HG02763 (cell line): ENCODE data around the gene HELQ.
"Not testable (repeated sequence)": the region's sequence is repeated elsewhere in the genome, so short reads cannot be mapped to it uniquely, and the experiment has no call there.

ENCODE experiments used
- ATAC-seq: cut with Tn5 transposase; IDR thresholded peaks from one replicate; pipeline ENCODE4 v1.9.1; 2021; ENCODE audit warnings: mild to moderate bottlenecking, moderate library complexity; ENCODE audit not compliant: unreplicated experiment

HELQ gene

DNA sequence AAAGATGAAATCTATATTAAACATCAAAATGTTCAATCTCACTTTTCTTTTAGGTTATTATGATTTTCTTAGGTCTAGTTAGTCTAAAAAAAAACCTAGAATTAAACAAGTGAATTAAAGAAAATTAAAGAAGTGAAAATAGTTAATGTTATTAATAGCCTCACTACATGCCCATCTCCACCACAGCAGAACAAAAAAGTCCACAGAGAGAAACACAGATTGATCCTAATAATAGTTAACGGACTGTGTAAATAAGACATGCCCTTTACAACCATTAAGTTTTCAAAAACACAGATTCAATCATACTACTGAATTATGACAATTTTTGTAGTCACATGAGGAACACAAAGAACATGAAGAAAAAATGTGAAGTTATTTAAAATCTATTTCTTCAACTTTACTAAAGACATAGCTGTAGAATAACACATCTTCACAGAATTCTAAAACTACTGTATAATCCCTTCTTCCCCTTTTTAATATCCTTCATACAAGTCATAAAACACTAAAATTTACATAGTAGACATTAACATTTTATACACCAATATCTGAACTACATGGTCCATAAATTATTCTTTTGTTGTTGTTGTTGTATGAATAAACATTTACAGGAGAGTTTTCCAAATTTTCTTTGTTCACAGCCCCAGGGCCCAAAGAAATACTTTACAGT is 15.3 kb downstream of the HELQ start:
- no peak for ATAC-seq

DNA sequence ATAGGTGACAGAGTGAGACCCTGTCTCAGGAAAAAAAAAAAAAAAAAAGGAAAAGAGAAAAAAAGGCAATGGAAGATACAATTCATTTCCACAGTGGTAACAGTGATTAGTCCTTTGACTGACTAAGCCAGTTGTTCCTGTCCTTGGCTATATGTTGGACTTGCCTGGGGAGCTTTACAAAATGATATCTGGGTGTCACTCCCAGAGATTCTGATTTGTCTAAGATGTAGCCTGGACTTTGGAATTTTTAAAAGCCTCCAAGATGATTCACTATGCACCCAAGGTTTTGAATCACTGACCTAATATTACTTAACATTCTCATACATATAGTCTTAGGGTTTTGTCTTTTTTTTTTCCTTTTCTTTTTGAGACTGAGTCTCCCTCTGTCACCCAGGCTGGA is 16.9 kb downstream of the HELQ start:
- no peak for ATAC-seq

DNA sequence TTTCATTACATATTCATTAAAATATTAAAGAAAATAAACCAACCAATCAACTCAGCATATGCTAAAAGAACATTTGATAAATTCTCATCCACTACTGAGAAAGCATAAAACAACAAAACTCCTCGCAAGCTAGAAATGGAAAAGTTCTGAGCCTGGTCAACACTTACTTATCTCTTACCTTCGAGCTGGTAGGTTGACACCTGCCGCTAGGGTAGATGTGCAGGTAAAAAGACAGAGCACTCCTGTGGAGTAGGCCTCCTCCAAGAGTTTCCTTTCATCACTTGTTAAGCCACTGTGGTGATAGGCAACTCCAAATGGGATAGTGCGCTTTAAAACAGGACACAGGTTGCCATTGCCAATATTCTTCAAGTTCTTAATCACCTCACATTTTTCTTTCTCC is 18.9 kb downstream of the HELQ start:
- ATAC-seq = no peak

DNA sequence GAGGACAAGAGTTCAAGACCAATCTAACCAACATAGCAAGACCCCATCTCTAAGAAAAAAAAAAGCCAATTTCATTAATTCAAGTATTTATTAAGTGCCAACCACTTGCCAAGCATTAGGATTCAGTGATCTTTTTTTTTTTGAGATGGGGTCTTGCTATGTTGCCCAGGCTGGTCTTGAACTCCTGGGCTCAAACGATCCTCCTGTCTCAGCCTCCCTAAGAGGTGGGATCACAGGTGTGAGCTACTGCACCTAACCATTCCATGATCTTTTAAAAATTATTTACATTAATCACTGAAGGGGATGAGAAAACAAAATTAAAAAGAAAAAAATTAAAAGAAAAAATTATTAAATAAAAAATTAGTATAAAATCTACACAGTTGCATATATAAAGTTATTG is 24.4 kb downstream of the HELQ start:
- ATAC-seq = no peak

DNA sequence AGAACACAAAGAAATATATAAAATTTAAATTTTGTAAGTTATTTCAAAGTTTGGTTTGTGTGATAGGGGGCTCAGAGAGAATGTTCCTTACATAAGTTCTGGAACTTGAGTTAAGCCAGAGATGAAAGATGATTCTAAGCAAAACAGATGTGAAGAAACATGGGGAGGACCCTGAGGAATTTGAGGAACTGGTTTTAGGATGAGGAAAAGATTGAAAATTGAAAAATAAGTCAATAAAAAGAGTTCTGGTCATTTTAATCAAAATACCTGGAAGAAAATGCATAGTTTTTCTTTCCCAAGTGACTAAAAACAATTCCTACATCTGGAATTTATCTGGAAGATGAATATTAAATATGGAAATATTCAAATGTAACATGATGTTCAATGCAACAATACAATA is 37.4 kb downstream of the HELQ start:
- ATAC-seq = no peak

DNA sequence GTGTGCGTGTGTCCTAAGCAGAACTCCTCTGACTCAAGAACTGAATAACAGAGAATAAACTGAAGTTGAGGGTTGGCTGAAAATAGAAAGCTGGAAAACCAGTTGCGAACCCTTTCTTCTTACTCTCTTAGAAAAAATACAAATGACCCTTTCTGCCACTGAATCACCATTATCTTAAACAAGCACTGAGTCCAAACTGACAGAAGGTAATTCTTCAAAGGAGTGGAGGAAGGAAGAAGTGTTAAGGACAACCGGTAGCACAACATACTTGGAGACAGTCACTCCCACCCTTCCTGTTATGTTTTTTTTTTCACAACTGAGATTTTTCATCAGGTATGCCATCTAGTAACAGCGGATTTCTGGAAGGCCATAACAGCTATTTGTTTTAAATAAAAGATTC is 38.1 kb downstream of the HELQ start:
- no peak for ATAC-seq

DNA sequence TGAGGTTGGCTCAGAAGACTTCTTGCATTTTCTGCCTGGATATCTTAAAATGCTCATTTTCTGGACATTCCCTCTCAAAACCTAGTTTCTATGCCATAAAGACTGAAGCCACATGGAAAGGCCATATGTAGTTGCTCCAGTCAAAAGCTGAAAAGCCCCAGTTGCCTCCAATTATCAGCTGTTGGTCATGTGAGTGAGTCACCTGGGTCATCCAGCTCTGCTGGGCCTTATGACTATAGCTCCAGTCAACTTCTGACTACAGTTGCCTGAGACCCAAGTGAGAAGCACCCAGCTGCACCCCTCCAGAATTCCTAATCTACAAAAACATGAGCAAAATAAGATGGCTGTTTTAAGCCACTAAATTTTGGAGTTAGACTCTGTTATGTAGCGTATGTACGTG is 41.9 kb downstream of the HELQ start:
- no peak for ATAC-seq

DNA sequence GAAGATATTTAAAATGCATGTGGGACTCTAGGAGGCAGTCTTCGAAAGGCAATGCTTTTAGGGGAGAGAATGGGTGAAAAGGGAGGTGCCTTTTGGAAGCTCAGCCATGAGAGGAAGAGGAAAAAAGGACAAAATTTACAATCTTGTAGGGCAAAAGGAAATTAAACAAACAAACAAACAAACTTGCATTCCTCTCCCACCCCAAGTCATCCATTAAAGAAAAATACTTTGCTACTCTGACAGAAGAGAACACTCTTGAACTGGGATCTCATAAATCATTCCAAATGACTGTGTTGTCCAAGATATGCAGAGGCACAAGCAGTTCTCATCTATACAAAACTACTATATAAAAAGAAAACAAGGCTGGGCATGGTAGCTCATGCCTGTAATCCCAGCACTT is 46.7 kb downstream of the HELQ start:
- no peak for ATAC-seq

DNA sequence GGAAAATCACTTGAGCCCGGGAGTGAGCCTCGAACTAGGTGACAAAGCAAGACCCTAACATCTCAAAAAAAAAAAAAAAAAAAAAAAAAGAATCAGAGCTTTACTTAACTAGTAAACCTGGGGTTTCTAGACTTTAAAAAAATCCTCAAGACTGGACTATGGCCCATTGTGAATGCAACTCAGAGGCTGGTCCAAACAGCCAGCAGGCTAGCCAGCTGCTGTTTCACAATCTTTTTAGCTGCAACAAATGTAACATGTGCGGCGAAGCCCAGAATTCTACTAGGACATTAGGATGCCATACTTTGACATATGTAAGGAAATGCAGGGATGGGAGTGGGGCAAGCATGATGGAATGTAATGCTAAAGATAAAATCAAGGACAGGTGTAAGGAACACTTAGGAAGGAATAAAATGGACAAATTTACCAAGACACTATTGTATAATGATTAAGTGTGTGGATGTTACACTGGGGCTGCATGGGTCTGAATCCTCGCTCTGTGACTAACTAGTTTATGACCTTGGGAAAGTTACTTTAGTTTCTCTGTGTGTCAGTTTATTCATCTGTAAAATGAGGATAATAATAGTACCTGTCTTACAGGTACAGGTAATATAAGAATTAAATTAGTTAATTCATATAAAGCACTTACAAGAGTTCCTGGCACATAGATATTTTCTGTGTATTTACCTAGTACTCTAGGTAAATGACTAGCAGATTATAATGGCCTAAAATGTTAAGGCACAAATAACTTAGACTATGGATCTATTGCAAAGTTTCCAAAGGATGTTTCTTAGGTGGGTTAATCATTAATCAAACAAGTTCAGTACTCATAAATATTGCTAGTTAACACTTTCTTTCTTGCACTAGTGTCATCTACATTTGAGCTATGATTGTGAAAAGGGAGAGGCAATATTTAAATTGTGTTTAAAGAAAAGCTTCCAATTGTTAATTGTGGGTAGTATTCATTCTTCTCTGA is 49.5 kb downstream of the HELQ start:
- ATAC-seq = no peak

DNA sequence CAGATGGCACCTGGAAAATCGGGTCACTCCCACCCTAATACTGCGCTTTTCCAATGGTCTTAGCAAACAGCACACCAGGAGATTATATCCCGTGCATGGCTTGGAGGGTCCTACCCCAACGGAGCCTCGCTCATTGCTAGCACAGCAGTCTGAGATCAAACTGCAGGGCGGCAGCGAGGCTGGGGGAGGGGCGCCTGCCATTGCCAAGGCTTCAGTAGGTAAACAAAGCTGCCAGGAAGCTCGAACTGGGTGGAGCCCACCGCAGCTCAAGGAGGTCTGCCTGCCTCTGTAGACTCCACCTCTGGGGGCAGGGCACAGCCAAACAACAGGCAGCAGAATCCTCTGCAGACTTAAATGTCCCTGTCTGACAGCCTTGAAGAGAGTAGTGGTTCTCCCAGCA is 57.5 kb downstream of the HELQ start:
- not testable (repeated sequence) for ATAC-seq

DNA sequence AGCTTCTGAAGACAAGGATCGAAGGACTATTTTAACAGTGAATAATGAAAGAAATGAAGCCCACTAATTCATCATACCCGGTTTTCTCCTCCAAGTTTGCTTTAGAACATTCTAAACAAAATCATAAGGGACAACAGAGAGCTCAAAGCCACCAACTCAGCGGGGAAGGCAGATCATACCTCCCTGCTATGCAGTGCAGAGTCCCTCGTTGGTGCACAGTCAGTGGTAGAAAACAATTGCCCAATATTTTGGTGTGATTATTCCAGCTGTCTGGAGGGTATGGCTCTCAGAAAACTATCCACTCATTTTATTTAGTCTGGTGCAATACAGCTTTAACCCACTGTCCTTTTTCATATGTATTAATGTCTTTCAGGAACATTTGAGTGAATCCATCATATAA is 61.7 kb downstream of the HELQ start:
- no peak for ATAC-seq

DNA sequence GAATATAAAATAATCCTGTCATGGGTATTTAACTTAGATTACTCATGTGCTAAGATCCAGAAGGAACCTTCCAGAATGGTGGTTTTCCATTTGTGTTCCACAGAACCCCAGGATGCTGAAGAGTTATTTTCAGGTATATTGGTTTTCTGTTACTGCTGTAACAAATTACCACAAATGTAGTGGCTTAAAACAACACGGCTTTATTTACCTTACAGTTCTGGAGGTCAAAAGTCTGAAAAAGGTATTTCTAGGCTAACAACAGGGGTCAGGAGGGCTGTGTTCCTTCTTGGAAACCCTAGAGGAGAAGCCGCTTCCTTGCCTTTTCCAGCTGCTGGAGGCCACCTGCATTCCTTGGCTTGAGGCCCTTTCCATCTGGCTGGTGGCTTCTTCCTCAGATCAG is 63.1 kb downstream of the HELQ start:
- no peak for ATAC-seq

DNA sequence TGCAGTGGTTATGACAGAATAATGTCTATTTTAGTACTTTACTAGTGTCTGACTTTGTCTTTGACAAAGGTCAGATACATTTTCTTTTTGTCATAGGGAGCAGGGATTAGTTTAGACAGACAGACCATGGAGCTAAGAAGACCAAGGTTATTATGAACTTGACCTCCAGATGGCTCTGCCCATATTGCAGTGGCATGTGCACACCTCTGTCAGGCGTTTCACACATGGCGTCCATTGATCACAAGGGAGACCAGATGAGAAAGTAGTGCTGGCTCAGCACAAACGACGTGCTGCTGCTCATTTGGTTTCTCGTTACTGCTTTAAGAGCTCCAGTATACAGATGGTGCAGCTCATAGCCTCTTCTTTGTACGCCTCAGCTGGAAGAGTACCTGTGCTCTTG is 64.7 kb downstream of the HELQ start:
- no peak for ATAC-seq

DNA sequence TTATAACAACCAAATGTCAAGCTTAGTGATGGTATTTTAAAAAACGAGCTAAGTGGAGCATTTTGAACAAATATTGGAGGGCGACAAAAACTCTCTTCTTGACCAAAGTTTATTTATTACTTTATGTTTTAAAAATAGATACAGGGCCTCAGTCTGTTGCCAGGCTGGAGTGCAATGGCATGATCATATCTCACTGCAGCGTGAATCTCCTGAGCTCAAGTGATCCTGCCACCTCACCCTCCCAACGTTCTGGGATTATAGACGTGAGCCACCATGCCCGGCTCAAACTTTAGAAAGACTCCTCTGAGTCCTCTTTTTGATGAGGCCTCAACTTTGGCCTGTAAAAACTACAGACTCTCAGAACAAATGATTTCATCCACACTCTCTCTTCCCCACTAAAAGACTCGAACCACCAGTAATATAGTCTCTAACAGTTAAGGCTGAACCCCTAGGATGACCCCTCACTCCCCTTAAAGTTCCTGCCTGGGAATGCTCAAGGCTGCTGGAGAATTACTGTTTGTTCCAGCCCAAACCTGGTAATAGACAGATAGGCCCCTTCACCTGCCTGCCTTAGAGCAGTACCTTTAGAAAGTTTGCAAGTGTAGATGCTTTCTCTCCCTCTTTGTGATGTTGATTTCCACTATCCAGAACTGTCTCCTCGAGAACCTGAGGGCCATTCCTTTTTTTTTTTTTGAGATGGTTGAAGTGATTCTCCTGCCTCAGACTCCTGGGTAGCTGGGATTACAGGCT is 65.7 kb downstream of the HELQ start:
- no peak for ATAC-seq

DNA sequence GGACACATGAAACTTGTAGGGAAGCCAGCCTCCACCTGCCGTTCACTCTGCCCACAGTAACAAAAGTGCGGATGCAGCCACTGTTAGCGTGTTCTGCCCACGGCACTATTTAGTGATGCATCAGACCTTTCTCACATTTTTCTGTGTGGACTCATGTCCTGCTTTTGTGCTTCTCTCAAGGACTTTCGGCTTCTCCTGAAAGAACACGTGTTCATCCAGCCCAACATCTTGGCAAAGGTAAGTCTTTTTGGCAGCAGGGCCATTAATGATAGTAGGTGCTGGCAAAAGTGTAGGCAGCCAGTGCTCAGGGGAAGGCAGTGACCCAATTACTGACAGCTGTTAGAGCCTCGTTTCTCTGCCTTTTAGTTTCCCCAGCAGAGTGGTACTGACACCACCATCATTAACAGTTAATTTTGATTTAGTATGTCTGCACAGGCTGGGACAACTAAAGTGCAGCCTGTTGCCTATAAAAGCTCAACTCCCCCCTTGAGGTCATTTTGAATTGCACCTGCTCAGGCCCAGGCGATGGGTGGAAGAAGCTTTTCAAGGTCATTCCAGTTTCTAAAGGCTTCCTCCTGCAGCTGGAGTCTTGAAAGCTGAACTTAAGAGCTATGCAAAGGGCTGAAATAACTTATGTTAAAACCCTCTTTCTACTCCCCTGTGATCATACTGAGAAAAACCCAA is 66.4 kb downstream of the HELQ start:
- no peak for ATAC-seq

DNA sequence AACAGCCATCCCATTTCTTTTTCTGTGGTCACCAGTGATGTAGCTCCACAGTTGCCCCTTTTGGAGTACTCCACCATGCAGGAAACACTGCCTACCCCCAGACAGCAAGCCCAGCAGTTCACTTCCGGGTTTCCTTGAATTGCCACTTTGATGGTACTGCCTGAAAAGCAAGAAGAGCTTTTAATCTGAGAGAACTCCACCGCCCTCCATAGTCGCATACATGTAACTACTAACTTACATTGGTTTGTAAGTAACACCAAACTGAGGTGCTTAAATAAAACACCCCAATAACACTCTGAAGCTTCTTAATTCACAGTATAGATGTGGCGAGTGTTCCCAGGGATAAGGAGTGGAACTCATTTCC is 67.3 kb downstream of the HELQ start:
- ATAC-seq = no peak

DNA sequence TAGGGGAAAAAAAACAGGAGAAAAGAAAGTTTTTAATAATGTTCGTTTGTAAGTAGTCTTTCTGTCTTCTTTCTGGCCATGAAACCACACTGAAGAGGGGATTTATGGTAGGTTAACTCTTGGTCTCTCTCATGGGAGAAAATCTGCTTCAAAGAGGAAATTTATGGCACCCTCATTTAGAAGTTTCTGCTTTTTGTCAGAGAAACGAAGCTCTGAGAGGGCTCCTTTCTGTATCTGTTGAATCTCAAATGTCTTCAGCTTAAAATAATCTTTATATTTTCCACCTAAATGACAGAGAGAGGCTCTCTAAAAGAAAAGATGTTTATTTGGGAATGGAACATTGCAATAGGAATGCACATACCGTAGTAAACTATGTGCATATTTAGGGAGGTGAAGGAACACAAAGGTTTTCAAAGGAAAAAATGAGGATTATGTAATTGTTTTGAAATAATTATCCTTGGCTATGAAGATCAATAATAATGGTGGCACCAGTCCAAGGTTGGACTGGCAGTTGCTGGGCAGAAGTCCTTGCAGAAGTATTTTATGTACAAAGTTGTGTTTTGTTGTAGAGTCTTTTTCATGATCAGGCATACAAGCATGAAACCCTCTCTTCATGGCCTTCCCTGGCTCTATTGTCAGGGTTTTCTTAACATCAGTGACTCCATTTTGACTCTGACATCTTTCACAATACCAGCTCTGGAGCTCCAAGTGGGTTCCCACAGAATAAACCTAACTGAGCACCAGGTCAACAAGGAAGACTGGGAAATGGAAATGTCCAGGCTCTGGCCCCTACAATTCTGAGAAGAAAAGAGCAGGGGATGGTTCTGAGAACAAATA is 67.9 kb downstream of the HELQ start:
- no peak for ATAC-seq

DNA sequence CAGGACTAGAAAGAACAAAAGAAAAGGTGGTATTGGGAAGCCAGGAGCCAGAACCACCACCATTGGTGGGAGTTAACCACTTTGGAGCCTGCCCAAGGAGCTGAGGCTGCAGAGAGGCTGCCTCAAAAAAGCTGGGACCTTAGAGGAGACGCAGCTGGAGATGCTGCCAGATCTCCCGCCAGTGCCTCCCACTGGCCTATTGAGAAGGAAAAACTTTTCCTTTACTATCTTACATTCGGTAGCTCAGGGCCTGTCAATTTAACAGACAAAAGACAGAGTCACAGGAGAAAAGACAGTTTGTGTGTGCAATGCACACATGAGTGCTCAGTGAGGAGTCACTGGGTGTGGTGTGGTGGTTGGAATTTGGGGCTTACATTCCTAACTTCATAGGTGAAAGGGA is 68.6 kb downstream of the HELQ start:
- ATAC-seq = no peak

DNA sequence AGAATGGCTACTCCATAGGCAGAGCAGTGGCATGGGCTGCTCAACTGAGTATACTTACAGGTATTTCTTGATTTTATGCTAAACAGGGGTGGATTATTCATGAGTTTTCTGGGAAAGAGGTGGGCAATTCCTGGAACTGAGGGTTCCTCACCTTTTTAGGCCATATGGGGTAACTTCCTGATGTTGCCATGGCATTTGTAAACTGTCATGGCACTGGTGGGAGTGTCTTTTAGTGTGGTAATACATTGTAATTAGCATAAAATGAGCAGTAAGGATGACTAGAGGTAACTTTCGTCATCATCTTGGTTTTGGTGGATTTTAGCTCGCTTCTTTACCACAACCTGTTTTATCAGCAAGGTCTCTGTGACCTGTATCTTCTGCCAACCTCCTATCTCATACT is 72.8 kb downstream of the HELQ start:
- no peak for ATAC-seq

DNA sequence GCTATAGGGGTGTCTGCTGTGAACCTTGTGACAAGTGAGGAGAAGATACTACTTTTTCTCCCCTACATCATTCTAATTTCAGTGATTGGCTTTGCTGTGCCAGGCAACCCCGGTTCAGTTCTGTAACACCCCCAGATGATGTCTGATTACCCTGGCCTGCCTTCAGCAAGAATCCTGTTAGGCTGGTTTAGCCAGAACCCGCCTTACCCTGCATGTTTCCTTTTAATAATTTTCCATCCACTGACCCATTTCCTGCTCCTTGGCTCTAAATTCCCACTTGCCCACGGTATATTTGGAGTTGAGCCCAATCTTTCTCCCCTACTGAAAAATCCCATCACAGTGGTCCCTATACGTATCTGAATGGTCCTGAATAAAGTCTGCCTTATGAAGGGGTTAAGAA is 74.5 kb downstream of the HELQ start:
- ATAC-seq = no peak
